ENCODE results near the gene OOSP2. TPM values are rescaled to one million over a fixed set of nuclear protein-coding genes. Genes with fewer than 3 reads are reported as not detected.
"Not testable (repeated sequence)": the region's sequence is repeated elsewhere in the genome, so short reads cannot be mapped to it uniquely, and the experiment has no call there.

Gene OOSP2, protein sequence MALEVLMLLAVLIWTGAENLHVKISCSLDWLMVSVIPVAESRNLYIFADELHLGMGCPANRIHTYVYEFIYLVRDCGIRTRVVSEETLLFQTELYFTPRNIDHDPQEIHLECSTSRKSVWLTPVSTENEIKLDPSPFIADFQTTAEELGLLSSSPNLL
- polyA plus RNA-seq (ENCODE audit: insufficient read length in 4 of 4) = not detected

DNA sequence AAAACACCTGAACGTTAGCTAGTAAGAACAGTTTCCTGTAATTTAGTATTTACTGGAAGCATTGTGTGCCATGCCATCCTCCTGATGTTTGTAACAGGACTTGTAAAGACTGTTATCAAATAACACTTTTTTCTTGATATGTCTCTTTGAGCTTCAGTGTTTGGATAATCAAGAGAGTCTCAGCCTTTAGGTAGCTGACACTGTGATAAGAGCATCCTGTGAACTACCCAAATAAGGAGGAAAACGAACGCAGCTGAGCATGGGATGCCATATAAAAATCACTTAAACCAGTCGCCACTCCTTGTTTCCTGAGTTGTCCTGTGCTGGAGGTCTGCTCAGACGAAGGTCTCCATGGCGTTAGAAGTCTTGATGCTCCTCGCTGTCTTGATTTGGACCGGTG lies at the start of gene OOSP2:
OOSP2 (plus strand) TSS at position 301 of the 400 bp plus-strand sequence; CDS start at position 352, 51 bp downstream.
- no peak for DNase-seq (ENCODE audit: low read depth in 4 of 4, low spot score in 3 of 4)

DNA sequence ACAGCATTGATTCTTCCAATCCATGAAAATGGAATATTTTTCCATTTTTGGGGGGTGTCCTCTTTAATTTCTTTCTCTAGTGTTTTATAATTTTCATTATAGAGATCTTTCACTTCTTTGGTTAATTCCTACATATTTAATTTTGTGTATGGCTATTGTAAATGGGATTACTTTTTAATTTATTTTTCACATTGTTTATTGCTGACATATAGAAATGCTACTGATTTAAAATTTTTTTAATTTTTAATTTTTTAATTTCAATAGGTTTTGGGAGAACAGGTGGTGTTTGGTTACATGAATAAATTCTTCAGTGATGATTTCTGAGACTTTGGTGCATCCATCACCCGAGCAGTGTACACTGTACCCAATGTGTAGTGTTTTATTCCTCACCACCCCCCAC lies 49.8 kb upstream of the OOSP2 start:
- DNase-seq (ENCODE audit: low read depth in 4 of 4, low spot score in 3 of 4) = no peak

DNA sequence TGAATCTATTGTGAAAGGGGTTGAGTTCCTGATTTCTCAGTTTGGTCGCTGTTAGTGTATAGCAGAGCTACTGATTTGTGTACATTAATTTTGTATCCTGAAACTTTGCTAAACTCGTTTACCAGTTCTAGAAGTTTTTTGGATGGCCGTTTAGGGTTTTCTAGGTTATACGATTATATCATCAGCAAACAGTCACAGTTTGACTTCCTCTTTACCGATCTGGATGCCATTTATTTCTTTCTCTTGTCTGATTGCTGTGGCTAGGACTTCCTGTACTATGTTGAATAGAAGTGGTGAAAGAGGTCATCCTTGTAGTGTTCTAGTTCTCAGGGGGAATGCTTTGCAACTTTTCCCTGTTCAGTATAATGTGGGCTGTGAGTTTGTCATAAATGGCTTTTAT lies 47.8 kb upstream of the OOSP2 start:
- DNase-seq (ENCODE audit: low read depth in 4 of 4, low spot score in 3 of 4) = no peak

DNA sequence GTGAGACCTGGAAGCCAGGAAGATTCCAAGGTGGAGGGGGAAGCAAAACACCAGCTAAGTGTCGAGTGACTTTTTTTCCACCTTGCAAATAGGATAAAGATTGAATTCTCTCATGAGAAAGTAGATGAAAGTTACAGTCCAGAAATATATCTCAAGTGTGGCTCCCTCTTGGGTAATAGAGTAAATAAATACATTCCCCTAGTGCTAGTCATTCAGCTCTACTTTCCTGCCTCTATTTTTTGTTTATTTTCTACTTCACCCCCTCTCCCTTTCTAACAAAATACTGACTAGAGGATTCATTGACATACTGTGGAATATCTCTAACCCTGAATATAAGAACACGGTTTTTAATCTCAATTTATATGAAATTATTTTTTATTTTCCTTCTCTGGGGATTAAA lies 42.4 kb upstream of the OOSP2 start:
- DNase-seq (ENCODE audit: low read depth in 4 of 4, low spot score in 3 of 4) = no peak

DNA sequence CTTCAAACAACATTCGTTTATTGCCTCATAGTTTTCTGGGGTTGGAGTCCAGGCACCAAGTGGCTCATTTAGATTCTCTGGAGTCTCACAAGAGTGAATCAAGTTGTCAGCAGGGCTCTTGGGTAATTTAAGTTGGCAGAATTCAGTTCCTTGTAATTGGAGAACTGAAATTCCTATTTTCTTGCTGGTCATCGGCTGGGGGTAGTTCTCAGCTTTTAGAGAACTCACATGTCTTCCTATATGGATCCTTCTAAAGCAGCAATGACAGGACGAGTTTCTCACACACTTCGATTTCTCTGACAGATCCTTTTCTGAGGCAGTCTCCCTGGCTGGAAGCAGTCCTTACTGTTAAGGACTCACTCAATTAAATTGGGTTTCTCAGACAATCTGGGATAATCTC lies 40.5 kb upstream of the OOSP2 start:
- no peak for DNase-seq (ENCODE audit: low read depth in 4 of 4, low spot score in 3 of 4)

DNA sequence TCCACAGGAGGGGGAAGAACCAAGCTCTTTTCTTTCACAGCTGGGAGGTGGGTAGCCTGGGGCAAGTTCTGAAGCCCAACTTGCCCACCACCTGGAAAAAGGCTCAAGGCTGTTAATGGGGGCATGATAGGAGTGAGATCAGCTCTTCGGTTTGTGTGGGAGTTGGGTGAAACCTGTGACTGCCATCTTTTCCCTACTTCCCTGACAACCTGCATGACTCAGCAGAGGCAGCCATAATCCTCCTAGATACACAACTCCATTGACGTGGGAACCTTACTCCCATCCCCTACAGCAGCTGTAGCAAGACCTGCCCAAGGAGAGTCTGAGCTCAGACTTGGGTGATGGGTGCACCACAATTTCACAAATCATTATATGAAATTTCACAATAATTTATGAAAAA lies 36.5 kb upstream of the OOSP2 start:
- DNase-seq (ENCODE audit: low read depth in 4 of 4, low spot score in 3 of 4) = no peak

DNA sequence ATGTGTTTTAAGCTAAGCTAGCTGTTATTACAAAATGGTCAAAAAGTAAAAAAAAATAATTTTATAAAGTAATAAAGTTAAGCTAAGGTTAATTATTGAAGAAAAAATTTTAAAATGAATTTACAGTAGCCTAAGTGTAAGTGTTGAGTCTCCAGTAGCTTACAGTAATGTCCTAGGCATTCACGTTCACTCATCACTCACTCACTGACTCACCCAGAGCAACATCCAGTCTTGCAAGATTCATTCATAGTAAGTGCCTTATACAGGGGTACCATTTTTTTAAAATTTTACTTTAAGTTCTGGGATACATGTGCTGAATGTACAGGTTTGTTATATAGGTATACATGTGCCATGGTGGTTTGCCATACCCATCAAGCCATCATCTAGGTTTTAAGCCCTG lies 34.8 kb upstream of the OOSP2 start:
- no peak for DNase-seq (ENCODE audit: low read depth in 4 of 4, low spot score in 3 of 4)

DNA sequence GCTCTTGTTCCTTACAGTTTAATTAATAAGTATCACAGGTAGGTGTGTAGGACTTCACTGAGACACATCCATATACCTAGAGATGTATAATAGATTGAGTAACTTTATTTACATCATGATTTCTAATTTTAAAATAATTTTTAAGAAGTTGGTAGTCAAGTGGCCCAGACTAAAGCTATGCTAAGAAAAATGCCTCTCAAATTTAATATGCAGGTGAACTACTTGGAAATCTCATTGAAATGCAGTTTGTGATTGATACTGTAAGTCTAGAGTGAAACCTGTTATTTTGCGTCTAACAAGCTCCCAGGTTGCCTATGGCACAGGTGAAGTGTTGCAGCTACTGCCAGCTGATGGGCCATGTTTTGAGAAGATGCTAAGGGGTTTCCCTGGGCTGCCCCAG lies 23.3 kb upstream of the OOSP2 start, which contains the start of gene OOSP4B:
OOSP4B (plus strand) TSS at position 301 of the 400 bp plus-strand sequence.
- no peak for DNase-seq (ENCODE audit: low read depth in 4 of 4, low spot score in 3 of 4)

DNA sequence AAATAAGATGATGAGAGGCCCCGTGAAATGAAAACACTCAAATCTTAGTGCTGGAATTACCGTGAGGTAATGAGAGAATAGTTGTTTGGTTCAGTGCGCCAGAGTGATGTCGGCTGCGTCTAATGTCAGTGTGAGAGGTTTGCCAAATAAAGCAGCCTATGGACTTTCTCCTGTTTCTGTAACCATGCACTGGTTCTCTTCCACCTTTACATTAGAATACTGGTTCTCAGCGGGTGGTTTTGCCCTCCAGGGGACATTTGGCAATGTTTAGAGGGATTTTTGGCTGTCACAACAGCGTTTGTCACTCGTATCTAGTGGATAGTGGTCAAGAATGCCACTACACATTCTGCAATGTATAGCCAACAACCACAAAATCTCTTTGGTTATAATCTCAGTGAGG lies 22.2 kb upstream of the OOSP2 start:
- DNase-seq (ENCODE audit: low read depth in 4 of 4, low spot score in 3 of 4) = no peak

DNA sequence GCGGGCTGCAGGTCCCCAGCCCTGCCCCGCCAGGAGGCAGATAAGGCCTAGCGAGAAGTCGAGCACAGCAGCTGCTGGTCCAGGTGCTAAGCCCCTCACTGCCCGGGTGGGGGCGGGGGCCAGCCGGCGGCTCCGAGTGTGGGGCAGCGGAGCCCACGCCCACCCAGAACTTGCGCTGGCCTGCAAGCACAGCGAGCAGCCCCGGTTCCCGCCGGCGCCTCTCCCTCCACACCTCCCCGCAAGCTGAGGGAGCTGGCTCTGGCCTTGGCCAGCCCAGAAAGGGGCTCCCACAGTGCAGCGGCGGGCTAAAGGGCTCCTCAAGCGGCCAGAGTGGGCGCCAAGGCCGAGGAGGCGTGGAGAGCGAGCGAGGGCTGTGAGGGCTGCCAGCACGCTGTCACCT lies 19.8 kb upstream of the OOSP2 start:
- not testable (repeated sequence) for DNase-seq (ENCODE audit: low read depth in 4 of 4, low spot score in 3 of 4)

DNA sequence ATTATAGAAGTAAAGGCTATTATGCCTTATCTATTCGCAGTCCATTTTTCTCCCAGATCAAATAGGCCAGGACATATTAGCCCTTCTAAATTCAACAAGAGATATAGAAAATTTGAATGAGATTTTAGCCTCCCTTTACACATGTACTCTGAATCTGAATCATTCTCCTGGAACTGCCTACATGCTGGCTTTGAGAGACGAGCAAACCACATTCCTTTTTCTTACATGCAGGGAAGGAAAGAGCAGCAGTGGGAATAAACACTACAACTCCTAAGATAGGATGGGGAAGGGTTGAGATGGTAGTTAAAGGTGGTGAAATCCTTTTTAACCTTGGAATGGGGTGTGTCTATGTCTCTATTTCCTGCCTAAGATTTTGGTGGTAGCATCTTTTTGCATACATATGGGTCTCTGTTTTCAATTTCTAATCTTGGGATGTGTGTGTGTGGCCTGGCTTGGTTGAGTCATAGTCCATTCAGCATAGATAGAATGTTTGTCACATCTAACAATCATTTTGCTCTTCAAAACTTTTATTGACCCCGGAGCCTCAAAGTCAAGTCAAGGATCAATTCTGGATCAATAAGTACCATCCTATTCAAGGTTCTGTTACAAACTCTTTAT lies 11.1 kb upstream of the OOSP2 start:
- no peak for DNase-seq (ENCODE audit: low read depth in 4 of 4, low spot score in 3 of 4)

DNA sequence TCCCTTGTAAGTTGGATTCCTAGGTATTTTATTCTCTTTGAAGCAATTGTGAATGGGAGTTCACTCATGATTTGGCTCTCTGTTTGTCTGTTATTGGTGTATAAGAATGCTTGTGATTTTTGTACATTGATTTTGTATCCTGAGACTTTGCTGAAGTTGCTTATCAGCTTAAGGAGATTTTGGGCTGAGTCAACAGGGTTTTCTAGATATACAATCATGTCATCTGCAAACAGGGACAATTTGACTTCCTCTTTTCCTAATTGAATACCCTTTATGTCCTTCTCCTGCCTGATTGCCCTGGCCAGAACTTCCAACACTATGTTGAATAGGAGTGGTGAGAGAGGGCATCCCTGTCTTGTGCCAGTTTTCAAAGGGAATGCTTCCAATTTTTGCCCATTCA lies 10.2 kb downstream of the OOSP2 start:
- not testable (repeated sequence) for DNase-seq (ENCODE audit: low read depth in 4 of 4, low spot score in 3 of 4)

DNA sequence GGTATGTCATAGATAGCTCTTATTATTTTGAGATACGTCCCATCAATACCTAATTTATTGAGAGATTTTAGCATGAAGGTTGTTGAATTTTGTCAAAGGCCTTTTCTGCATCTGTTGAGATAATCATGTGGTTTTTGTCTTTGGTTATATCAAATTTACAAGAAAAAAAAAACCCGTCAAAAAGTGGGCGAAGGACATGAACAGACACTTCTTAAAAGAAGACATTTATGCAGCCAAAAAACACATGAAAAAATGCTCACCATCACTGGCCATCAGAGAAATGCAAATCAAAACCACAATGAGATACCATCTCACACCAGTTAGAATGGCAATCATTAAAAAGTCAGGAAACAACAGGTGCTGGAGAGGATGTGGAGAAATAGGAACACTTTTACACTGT lies 10.6 kb downstream of the OOSP2 start:
- not testable (repeated sequence) for DNase-seq (ENCODE audit: low read depth in 4 of 4, low spot score in 3 of 4)

DNA sequence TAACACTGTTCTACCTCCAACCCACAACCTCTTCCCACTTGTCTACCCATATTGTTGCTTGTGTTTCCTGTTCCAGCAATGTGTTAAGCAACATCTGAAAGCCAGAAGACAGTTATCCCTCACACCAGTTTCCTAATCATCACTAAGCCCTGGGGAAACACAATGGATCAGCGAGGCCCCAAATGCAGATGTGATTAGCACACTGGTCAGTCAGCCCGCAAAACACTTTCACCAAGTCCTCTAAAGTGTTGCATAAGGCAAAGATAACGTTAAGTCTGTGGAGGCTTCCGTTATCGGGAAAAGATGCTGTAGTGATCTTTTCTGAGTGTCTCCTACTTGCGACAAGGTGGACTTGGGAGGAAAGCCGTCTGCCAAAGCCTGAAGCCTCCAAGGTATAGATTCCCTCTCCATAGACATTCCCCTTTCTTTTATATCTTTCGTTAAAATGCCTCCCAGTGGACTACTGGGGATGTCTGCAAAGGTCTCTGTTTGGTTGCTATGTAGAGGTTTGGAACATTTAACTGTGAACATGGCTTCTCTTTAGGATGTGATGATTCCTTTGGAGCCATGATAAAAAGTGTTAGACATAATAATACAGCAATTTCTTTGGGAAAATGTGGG lies 16.2 kb downstream of the OOSP2 start, which contains the start of gene MS4A3:
MS4A3 (plus strand) TSS at position 317 of the 621 bp plus-strand sequence. CDS start 4,496 bp downstream, outside the sequence.
- no peak for DNase-seq (ENCODE audit: low read depth in 4 of 4, low spot score in 3 of 4)

DNA sequence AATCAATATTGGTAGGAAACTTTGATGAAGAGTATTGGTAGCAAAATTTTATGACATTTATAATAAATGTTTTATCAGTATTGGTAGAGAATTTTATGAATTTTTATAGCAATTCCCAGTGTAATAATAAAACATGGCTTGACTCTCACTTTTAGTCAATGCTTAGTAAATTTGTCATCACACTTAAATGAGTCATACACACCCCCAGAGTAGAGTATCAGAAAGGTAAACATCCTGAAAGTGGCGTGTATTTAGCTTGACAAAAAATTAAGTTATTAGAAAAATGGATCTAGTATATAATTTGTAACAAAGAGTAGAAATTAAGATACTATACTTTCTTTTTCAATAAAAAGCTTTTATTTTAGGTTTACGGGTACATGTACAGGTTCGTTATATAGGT lies 18.8 kb downstream of the OOSP2 start:
- DNase-seq (ENCODE audit: low read depth in 4 of 4, low spot score in 3 of 4) = no peak

DNA sequence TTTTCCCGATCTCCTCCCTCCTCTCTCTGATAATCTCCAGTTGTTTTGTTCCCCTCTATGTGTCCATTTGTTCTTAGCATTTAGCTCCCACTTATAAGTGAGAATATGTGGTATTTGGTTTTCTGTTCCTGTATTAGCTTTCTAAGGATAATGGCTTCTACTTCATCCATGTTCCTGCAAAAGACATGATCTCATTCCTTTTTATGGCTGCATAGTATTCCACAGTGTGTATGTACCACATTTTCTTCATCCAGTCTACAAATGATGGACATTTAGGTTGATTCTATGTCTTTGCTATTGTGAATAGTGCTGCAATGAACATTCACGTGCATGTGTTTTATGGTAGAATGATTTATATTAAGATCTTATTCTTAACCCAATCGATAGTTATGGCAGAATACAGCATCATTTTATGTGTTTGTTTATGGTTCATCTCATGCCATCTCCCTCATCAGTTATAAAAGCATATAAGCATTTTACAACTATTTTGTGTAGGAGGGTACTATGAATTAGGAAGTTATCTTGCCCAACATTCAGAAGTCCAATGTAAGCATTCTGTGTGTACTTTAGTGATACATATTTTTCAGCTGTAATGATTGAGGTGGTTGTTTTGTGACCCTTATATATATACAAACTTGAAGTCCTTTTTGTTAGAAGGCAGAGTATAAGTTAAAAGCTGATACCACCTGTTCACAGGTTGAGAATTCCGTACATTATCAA lies 19.5 kb downstream of the OOSP2 start:
- DNase-seq (ENCODE audit: low read depth in 4 of 4, low spot score in 3 of 4) = no peak

DNA sequence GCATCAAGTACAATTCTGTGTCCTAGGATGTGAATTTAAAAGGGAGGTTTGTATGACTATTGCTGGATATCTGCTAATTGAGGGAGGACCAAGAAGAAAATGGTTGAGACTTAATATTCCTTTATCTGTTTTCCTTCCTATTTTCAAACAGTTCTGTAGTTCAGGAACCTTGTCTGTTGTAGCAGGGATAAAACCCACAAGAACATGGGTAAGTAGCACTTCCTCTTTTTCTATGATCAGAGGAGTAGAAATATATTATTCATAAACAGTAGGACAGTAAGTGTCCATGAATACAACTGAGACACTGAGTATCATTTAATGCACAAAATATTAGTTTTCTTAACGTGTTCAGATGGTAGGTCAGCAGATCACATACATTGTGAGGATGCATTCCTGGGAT lies 23.9 kb downstream of the OOSP2 start:
- no peak for DNase-seq (ENCODE audit: low read depth in 4 of 4, low spot score in 3 of 4)

DNA sequence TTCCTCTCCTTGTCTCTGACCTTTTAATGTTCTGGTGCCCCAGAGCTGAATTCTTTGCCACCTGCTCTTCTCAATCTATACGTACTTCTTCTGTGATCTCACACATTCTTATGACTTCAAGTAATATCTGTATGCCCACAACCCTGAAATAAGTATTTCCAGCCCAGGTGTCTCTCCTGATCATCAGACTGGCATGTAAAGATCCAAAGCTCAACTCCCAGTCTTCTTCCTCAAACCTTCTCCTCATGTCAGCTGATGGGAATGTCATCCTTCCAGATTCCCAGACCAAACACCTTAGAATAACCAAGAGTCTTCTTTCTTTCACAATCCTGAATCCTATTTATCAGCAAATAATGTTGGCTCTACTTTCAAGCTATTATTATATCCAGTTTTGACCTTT lies 25.6 kb downstream of the OOSP2 start:
- DNase-seq (ENCODE audit: low read depth in 4 of 4, low spot score in 3 of 4) = no peak

DNA sequence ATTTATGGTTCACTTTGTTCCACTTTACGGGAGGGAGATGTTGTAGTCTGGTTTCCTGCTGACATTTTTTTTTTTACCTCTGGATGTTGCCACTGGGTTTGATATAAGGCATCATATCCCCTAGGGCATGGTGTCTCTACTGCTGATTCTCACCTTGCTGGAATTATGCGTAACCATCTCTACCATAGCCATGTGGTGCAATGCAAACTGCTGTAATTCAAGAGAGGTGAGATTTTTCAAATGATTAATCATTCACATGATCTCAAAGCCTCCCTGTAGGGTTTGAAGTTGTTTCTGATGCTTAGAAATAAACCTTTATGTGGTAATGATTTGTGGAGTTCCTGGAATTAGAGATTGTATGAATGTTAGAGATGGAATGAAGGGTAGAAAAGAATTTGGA lies 29.2 kb downstream of the OOSP2 start:
- DNase-seq (ENCODE audit: low read depth in 4 of 4, low spot score in 3 of 4) = no peak

DNA sequence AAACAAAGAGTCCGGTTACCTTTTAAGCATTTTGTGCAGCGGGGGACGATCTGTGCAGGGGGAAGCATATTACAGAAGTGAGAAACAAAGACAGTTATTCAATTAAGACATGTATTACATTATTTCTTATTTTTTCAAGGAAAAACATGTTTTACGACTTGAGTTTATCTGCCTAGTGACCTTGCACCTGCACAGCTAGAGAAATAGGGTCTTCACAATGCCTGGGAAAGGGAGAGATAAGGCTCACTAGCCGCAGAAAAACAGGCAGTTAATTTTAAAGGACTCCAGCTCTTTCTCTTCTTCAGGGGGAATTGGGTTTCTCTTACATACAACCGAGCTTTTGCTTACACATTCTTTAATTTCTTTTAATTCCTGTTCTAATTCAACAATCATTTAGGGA lies 31.4 kb downstream of the OOSP2 start:
- not testable (repeated sequence) for DNase-seq (ENCODE audit: low read depth in 4 of 4, low spot score in 3 of 4)

DNA sequence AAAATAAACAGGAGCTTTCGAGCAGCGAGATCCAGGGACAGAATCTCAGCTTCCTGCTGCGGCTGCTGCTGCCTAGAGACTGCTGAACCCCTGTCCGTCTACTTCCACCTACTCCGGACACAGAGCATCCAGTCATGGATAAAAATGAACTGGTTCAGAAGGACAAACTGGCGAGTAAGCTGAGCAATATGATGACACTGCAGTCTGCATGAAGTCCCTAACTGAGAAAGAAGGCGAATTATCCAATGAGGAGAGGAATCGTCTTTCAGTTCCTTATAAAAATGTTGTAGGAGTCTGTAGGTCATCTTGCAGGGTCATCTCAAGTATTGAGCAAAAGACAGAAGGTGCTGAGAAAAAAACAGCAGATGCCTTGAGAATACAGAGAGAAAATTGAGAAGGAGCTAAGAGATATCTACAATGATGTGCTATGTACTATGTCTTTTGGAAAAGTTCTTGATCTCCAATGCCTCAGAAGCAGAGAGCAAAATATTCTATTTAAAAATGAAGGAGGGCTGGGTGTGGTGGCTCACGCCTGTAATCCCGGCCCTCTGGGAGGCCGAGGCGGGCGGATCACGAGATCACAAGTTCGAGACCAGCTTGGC lies 37.1 kb downstream of the OOSP2 start:
- no peak for DNase-seq (ENCODE audit: low read depth in 4 of 4, low spot score in 3 of 4)
